Osteoblast (primary cell): ENCODE results near the gene JAGN1. TPM values are rescaled to one million over a fixed set of nuclear protein-coding genes. Genes with fewer than 3 reads are reported as not detected.
A peak's percentile ranks its signal among the peaks of the same experiment; 100 is the strongest.
"Not testable (repeated sequence)": the region's sequence is repeated elsewhere in the genome, so short reads cannot be mapped to it uniquely, and the experiment has no call there.

Experiments used
- DNase-seq: peaks from one replicate; pipeline ENCODE4 v3.0.0; 2011; ENCODE audit warnings: low spot score, mixed read lengths; ENCODE audit not compliant: insufficient read length; ENCODE audit errors: missing footprints
- H2AFZ ChIP-seq: 2 replicates; pipeline ENCODE4 v1.6.0; 2011; ENCODE audit warnings: mild to moderate bottlenecking, low read length
- H3K27ac ChIP-seq: 2 replicates; pipeline ENCODE4 v1.5.1; 2011; ENCODE audit warnings: mild to moderate bottlenecking, low read depth, low read length, moderate library complexity
- H3K27me3 ChIP-seq: 2 replicates; pipeline ENCODE4 v1.6.0; 2012; ENCODE audit warnings: mild to moderate bottlenecking, control low read depth, inconsistent platforms, low read length, moderate library complexity; ENCODE audit not compliant: insufficient read depth
- H3K36me3 ChIP-seq: 2 replicates; pipeline ENCODE4 v1.5.1; 2011; ENCODE audit warnings: mild to moderate bottlenecking, low read length, control low read depth, moderate library complexity; ENCODE audit not compliant: insufficient read depth
- H3K4me1 ChIP-seq: 2 replicates; pipeline ENCODE4 v1.5.1; 2011; ENCODE audit warnings: mild to moderate bottlenecking, low read length, control low read depth, moderate library complexity; ENCODE audit not compliant: insufficient read depth
- H3K4me2 ChIP-seq: 2 replicates; pipeline ENCODE4 v1.6.0; 2011; ENCODE audit warnings: mild to moderate bottlenecking, low read length; ENCODE audit not compliant: insufficient read depth
- H3K4me3 ChIP-seq: fragments of 200-600 bp; sonication (generic); 3 replicates; pipeline ENCODE4 v1.5.1; 2012; ENCODE audit warnings: mild to moderate bottlenecking, low read length, inconsistent platforms; ENCODE audit not compliant: insufficient read depth
- H3K79me2 ChIP-seq: 2 replicates; pipeline ENCODE4 v1.6.0; 2012; ENCODE audit warnings: mild to moderate bottlenecking, low read length, control low read depth, inconsistent platforms; ENCODE audit not compliant: insufficient read depth
- H3K9me3 ChIP-seq: 2 replicates; pipeline ENCODE4 v1.5.1; 2011; ENCODE audit warnings: low read depth, low read length, control low read depth
- H4K20me1 ChIP-seq: 2 replicates; pipeline ENCODE4 v1.6.0; 2012; ENCODE audit warnings: mild to moderate bottlenecking, low read length, control low read depth; ENCODE audit not compliant: insufficient read depth
- total RNA-seq: library from RNA; depleted of rRNA; stranded (reverse); fragments of >200 nt; gene quantifications from 2 replicates; pipeline ENCODE4 v1.2.3, GENCODE V29; 2012
- TF ChIP-seq, protein P1 (sequence below): IDR thresholded peaks from 2 replicates; pipeline ENCODE4 v1.5.1; 2011; ENCODE audit warnings: mild to moderate bottlenecking, low read depth, low read length, moderate library complexity; ENCODE audit errors: extremely low read depth

JAGN1 gene
- total RNA-seq, 1 donor, result 26.1 TPM

DNA sequence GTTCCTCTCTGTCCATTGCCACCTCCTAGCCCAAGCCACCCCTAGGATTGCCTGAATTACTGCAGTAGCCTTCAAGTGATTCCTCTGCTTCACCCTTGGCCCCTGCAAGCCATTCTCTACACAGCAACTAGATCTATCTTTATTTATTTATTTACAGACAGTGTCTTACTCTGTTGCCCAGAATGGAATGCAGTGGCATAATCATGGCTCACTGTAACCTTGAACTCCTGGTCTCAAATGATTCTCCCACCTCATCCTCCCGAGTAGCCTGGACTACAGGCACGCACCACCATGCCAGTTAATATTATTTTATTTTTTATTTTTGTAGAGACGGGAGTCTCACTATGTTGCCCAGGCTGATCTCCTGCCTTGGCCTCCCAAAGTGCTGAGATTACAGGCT is 1.9 kb upstream of the JAGN1 start:
- Histone ChIP-seq H3K36me3 (peaks cover 12% of the 10 kb centered on the region), H3K27ac (no peak overlapping the region), H3K79me2 (peaks cover 26% of the 10 kb centered on the region), H3K9me3 (no peaks in the 10 kb centered on the region), H3K4me3 (no peak overlapping the region), H3K4me2 (no peak overlapping the region), H2AFZ (no peak overlapping the region), H3K27me3 (no peaks in the 10 kb centered on the region), H3K4me1 (peaks cover 25% of the 10 kb centered on the region), H4K20me1 (peaks cover 2% of the 10 kb centered on the region)
- no peak for DNase-seq
- TF ChIP-seq, protein P1, sequence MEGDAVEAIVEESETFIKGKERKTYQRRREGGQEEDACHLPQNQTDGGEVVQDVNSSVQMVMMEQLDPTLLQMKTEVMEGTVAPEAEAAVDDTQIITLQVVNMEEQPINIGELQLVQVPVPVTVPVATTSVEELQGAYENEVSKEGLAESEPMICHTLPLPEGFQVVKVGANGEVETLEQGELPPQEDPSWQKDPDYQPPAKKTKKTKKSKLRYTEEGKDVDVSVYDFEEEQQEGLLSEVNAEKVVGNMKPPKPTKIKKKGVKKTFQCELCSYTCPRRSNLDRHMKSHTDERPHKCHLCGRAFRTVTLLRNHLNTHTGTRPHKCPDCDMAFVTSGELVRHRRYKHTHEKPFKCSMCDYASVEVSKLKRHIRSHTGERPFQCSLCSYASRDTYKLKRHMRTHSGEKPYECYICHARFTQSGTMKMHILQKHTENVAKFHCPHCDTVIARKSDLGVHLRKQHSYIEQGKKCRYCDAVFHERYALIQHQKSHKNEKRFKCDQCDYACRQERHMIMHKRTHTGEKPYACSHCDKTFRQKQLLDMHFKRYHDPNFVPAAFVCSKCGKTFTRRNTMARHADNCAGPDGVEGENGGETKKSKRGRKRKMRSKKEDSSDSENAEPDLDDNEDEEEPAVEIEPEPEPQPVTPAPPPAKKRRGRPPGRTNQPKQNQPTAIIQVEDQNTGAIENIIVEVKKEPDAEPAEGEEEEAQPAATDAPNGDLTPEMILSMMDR, result no peak

DNA sequence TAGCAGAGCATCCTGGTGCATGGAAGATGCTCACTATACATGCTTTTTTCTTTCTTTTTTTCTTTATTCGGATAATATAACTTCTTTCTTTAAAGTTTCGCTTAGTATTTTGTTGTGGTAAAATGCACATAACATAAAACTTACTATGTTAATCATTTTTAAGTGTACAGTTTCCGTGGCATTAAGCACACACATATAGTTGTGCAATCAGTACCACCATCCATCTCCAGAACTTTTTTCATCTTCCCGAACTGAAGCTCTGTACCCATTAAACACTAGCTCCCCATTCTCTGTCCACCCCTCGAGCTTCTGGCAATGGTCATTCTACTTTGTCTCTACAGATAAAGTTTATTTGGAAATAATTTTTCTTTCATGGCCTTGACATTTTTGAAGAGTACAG is 1.0 kb upstream of the JAGN1 start:
- Histone ChIP-seq H3K27ac (no peak overlapping the region), H2AFZ (no peak overlapping the region), H3K9me3 (no peaks in the 10 kb centered on the region), H3K4me1 (peaks cover 26% of the 10 kb centered on the region), H3K4me2 (no peak overlapping the region), H3K36me3 (peaks cover 12% of the 10 kb centered on the region), H3K79me2 (peaks cover 26% of the 10 kb centered on the region), H3K27me3 (no peaks in the 10 kb centered on the region), H3K4me3 (no peak overlapping the region), H4K20me1 (peaks cover 2% of the 10 kb centered on the region)
- no peak for DNase-seq
- TF ChIP-seq, protein P1, result no peak

DNA sequence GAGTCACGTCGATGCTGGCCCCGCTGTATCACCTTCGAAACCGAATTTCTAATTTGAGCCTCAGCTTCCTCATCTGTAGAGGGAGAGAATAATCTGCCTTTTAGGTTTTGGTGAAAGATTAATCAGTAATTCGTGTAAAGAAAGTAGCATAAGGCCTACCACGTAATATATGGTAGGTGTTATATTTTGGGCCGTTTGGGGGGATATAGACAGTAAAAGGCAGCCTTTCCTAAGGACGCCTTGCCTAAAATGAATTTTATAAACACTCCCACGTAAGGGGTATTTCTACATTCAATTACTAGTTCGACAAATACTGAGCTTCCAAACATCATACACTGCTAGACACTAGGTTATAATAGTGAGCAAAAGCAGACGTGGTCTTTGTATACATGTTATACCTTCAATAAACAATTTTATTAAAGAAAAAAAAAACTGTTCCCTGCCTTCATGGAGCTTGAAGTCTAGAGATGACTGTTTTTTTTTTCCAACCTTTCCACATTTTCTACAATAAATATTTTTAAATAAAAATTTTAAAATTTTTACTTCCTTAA is 737 bp downstream of the JAGN1 start:
- TF ChIP-seq, protein P1, result no peak
- Histone ChIP-seq H4K20me1 (peaks cover 2% of the 10 kb centered on the region), H3K27me3 (no peaks in the 10 kb centered on the region), H3K27ac (peak overlapping the region; percentile 91), H3K36me3 (peaks cover 12% of the 10 kb centered on the region), H3K9me3 (no peaks in the 10 kb centered on the region), H3K4me3 (peak overlapping the region; percentile 92), H3K4me2 (peak overlapping the region; percentile 79), H2AFZ (peak overlapping the region; percentile 97), H3K4me1 (peaks cover 21% of the 10 kb centered on the region), H3K79me2 (peaks cover 29% of the 10 kb centered on the region)
- peak; percentile 66 for DNase-seq

DNA sequence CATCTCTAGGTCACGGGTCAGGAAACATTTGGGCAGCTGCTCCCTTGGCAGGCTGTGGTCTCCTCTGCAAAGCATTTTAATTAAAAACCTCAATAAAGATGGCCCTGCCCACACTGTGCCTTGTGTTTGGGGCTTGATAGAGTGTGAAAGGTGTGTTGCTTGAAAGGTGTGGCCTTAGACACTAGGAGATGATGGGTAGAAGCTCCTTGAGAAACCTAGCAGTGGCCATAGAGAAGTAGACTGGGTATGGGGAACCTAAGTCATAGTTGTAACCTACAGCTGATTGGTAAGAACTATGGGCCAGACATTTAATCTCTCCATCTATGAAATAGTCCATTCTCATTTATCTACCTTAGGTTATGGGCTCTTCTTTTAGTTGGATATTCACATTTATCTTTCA is 3.3 kb downstream of the JAGN1 start:
- Histone ChIP-seq H3K4me2 (no peak overlapping the region), H3K36me3 (peaks cover 12% of the 10 kb centered on the region), H3K4me3 (no peak overlapping the region), H3K27me3 (no peaks in the 10 kb centered on the region), H3K27ac (peak overlapping the region; percentile 3), H3K4me1 (peaks cover 38% of the 10 kb centered on the region), H3K9me3 (no peaks in the 10 kb centered on the region), H4K20me1 (peaks cover 2% of the 10 kb centered on the region), H3K79me2 (peaks cover 29% of the 10 kb centered on the region), H2AFZ (no peak overlapping the region)
- TF ChIP-seq, protein P1, result no peak
- DNase-seq, result no peak

DNA sequence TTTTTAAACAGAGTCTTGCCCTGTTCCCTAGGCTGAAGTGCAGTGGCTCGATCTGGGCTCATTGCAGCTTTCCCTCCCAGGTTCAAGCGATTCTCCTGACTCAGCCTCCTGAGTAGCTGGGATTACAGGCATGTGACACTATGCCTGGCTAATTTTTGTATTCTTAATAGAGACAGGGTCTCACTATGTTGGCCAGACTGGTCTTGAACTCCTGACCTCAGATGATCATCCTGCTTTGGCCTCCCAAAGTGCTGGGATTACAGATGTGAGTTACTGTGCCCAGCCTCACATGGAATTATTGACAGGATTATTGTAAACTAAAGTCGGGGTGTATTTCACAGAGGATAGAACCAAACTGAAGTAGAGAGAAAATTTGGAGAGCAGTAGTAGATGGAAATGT is 5.3 kb downstream of the JAGN1 start:
- peaks cover 42% of the 10 kb centered on the region for H3K4me1 ChIP-seq
- not testable (repeated sequence) for H3K27me3 ChIP-seq, H4K20me1 ChIP-seq, H3K4me3 ChIP-seq, H3K27ac ChIP-seq, H3K9me3 ChIP-seq, H2AFZ ChIP-seq, DNase-seq, H3K4me2 ChIP-seq
- H3K79me2 ChIP-seq, result peaks cover 26% of the 10 kb centered on the region
- peaks cover 12% of the 10 kb centered on the region for H3K36me3 ChIP-seq

DNA sequence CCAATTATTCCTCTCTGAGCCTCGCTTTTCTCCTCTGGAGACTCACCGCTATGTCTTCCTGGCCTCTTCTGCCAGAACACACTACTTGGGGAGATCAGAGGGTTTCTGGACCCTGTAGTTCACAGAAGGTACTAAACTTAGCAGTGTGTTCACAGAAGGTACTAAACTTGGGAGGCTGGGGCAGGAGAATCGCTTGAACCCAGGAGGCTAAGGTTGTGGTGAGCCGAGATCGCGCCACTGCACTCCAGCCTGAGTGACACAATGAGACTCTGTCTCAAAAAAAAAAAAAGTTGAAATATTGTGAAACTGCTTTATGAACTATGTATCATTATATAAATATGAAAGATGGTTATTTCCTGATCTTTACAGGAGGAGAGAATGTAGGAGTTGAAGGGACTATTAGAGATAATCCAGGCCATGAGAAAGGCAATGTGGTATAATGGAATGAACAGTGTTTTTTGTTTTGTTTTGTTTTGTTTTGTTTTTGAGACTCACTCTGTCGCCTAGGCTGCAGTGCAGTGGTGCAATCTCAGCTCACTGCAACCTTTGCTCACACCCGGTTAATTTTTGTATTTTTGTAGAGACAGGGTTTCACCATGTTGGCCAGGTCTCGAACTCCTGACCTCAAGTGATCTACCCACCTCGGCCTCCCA is 6.5 kb downstream of the JAGN1 start:
- not testable (repeated sequence) for H3K27me3 ChIP-seq, H4K20me1 ChIP-seq, H3K4me3 ChIP-seq, H3K9me3 ChIP-seq, DNase-seq, H2AFZ ChIP-seq, H3K4me2 ChIP-seq
- peaks cover 12% of the 10 kb centered on the region for H3K36me3 ChIP-seq
- H3K27ac ChIP-seq, result peak overlapping the region; percentile 40
- H3K79me2 ChIP-seq, result peaks cover 16% of the 10 kb centered on the region
- peaks cover 38% of the 10 kb centered on the region for H3K4me1 ChIP-seq
